Activated CD8-positive, alpha-beta memory T cell treated with anti-CD3 and anti-CD28 coated beads, Interleukin-2, amount 10 ng/mL, durations not matched to agents 7 days and 5 days (primary cell): ENCODE results near the gene MFSD6L. TPM values are rescaled to one million over a fixed set of nuclear protein-coding genes. Genes with fewer than 3 reads are reported as not detected.

Source experiments
- ATAC-seq: fragments of 150-1000 bp; cut with Tn5 transposase; one replicate; pipeline ENCODE4 v1.10.0; 2021; ENCODE audit warnings: moderate library complexity
- CTCF ChIA-PET: fragments of 350-600 bp; sonication (Branson Sonifier 250); formaldehyde crosslinking; loops from one replicate; lab custom pipeline; 2021; ENCODE audit warnings: antibody characterized with exemption; lab: Charles Lee
- DNase-seq: peaks from one replicate; pipeline ENCODE4 v3.0.0-alpha.2; 2020
- H3K27ac Mint-ChIP-seq: one replicate; pipeline ENCODE4 v1.8.0; 2021; ENCODE audit warnings: mild to moderate bottlenecking, mixed read lengths
- H3K27me3 Mint-ChIP-seq: one replicate; pipeline ENCODE4 v1.8.0; 2021; ENCODE audit warnings: mixed read lengths
- H3K36me3 Mint-ChIP-seq: one replicate; pipeline ENCODE4 v1.8.0; 2021; ENCODE audit warnings: mild to moderate bottlenecking, mixed read lengths
- H3K4me1 Mint-ChIP-seq: one replicate; pipeline ENCODE4 v1.8.0; 2021; ENCODE audit warnings: mixed read lengths
- H3K4me3 Mint-ChIP-seq: one replicate; pipeline ENCODE4 v1.8.0; 2021; ENCODE audit warnings: mild to moderate bottlenecking, moderate library complexity, mixed read lengths
- H3K9me3 Mint-ChIP-seq: one replicate; pipeline ENCODE4 v1.8.0; 2022; ENCODE audit warnings: low read depth, mixed read lengths
- total RNA-seq, 2 experiments: library from RNA; stranded (reverse); gene quantifications; one replicate each; pipeline ENCODE4 v1.2.3, GENCODE V29; 2021

Gene MFSD6L
- total RNA-seq, 2 experiments from 2014 or later, result 0.12 to 0.38 TPM

GRCh38 chr17:8762012-8762411 is 37.2 kb downstream of the MFSD6L start:
- H3K36me3 Mint-ChIP-seq, result no peaks in the 10 kb centered on the region
- H3K4me3 Mint-ChIP-seq, result no peak overlapping the region
- no peak for ATAC-seq
- CTCF ChIA-PET, result interaction anchor here (0.6 kb wide), 1 partner anchor 25 kb away, joined by 3 read pairs; no protein-coding TSS in a partner anchor
- H3K9me3 Mint-ChIP-seq, result no peaks in the 10 kb centered on the region
- H3K4me1 Mint-ChIP-seq, result no peaks in the 10 kb centered on the region
- no peak for DNase-seq
- H3K27me3 Mint-ChIP-seq, result peaks cover 12% of the 10 kb centered on the region
- H3K27ac Mint-ChIP-seq, result no peak overlapping the region

GRCh38 chr17:8758137-8758596 is 41.0 kb downstream of the MFSD6L start, which contains the start of gene SPDYE4:
Gene SPDYE4, minus strand, starts transcription at chr17:8758546. Its CDS starts 164 bp downstream, at chr17:8758382.
- ATAC-seq, result no peak
- Mint-ChIP-seq H3K27me3 (peaks cover 20% of the 10 kb centered on the region), H3K27ac (no peak within 1 kb of the TSS), H3K4me1 (no peaks in the 10 kb centered on the region), H3K36me3 (no peaks in the 10 kb centered on the region), H3K9me3 (no peaks in the 10 kb centered on the region), H3K4me3 (no peak within 1 kb of the TSS)
- no peak for DNase-seq
- CTCF ChIA-PET, result no interaction called here

GRCh38 chr17:8757189-8757588 is 42.0 kb downstream of the MFSD6L start:
- ATAC-seq (no peak), DNase-seq (no peak)
- no peaks in the 10 kb centered on the region for H3K4me1 Mint-ChIP-seq
- H3K9me3 Mint-ChIP-seq, result no peaks in the 10 kb centered on the region
- no peak overlapping the region for H3K27ac Mint-ChIP-seq
- no peaks in the 10 kb centered on the region for H3K36me3 Mint-ChIP-seq
- no peak overlapping the region for H3K4me3 Mint-ChIP-seq
- CTCF ChIA-PET, result interaction anchor here (1.8 to 2.0 kb wide), 2 partner anchors 29 to 241 kb away, joined by 5 to 7 read pairs; no protein-coding TSS in a partner anchor
- peaks cover 18% of the 10 kb centered on the region for H3K27me3 Mint-ChIP-seq

GRCh38 chr17:8755590-8756255 is 43.4 kb downstream of the MFSD6L start:
- CTCF ChIA-PET, result interaction anchor here (1.8 to 2.0 kb wide), 2 partner anchors 30 to 243 kb away, joined by 5 to 7 read pairs; no protein-coding TSS in a partner anchor
- Mint-ChIP-seq H3K27me3 (peaks cover 8% of the 10 kb centered on the region), H3K4me1 (no peaks in the 10 kb centered on the region), H3K36me3 (no peaks in the 10 kb centered on the region), H3K9me3 (no peaks in the 10 kb centered on the region), H3K4me3 (no peak overlapping the region), H3K27ac (no peak overlapping the region)
- DNase-seq (no peak), ATAC-seq (no peak)

- no peak overlapping the region for H3K4me3 Mint-ChIP-seq
- no peak overlapping the region for H3K27ac Mint-ChIP-seq
- ATAC-seq (no peak), DNase-seq (no peak)
- H3K27me3 Mint-ChIP-seq, result peaks cover 8% of the 10 kb centered on the region
- H3K4me1 Mint-ChIP-seq, result no peaks in the 10 kb centered on the region
- CTCF ChIA-PET, result interaction anchor here (1.1 to 1.2 kb wide), 3 partner anchors 9 to 30 kb away, joined by 3 to 4 read pairs (median 4); no protein-coding TSS in a partner anchor
- H3K36me3 Mint-ChIP-seq, result no peaks in the 10 kb centered on the region
- H3K9me3 Mint-ChIP-seq, result no peaks in the 10 kb centered on the region
Observed at GRCh38 chr17:8754890-8755289, 44.3 kb downstream of the MFSD6L start.

- Mint-ChIP-seq H3K4me1 (no peaks in the 10 kb centered on the region), H3K27ac (no peak overlapping the region), H3K4me3 (no peak overlapping the region), H3K9me3 (no peaks in the 10 kb centered on the region), H3K27me3 (peaks cover 8% of the 10 kb centered on the region), H3K36me3 (no peaks in the 10 kb centered on the region)
- ATAC-seq (peak; percentile 27), DNase-seq (no peak)
- CTCF ChIA-PET, result interaction anchor here (0.6 to 1.2 kb wide), 4 partner anchors 8 to 182 kb away, joined by 3 to 4 read pairs (median 4); no protein-coding TSS in a partner anchor
Observed at GRCh38 chr17:8753976-8754440, 45.2 kb downstream of the MFSD6L start.

GRCh38 chr17:8753136-8753975 is 45.8 kb downstream of the MFSD6L start:
- CTCF ChIA-PET, result interaction anchor here (1.1 to 1.3 kb wide), 2 partner anchors 139 to 343 kb away, joined by 3 read pairs; no protein-coding TSS in a partner anchor
- H3K36me3 Mint-ChIP-seq, result no peaks in the 10 kb centered on the region
- H3K4me1 Mint-ChIP-seq, result no peaks in the 10 kb centered on the region
- no peak overlapping the region for H3K27ac Mint-ChIP-seq
- H3K4me3 Mint-ChIP-seq, result no peak overlapping the region
- H3K9me3 Mint-ChIP-seq, result no peaks in the 10 kb centered on the region
- DNase-seq (no peak), ATAC-seq (no peak)
- peaks cover 10% of the 10 kb centered on the region for H3K27me3 Mint-ChIP-seq

- no peak for ATAC-seq
- Mint-ChIP-seq H3K27ac (no peak overlapping the region), H3K9me3 (no peaks in the 10 kb centered on the region), H3K27me3 (peaks cover 12% of the 10 kb centered on the region), H3K4me1 (peaks cover 2% of the 10 kb centered on the region), H3K4me3 (no peak overlapping the region), H3K36me3 (no peaks in the 10 kb centered on the region)
- no peak for DNase-seq
- CTCF ChIA-PET, result no interaction called here
Observed at GRCh38 chr17:8749616-8750015, 49.5 kb downstream of the MFSD6L start.

GRCh38 chr17:8747742-8748141 is 51.4 kb downstream of the MFSD6L start:
- CTCF ChIA-PET, result interaction anchor here (1.1 to 3.1 kb wide), 5 partner anchors 301 to 364 kb away, joined by 3 to 30 read pairs (median 4); no protein-coding TSS in a partner anchor
- H3K4me1 Mint-ChIP-seq, result peaks cover 6% of the 10 kb centered on the region
- no peaks in the 10 kb centered on the region for H3K9me3 Mint-ChIP-seq
- peak; percentile 19 for DNase-seq
- H3K27ac Mint-ChIP-seq, result no peak overlapping the region
- H3K4me3 Mint-ChIP-seq, result no peak overlapping the region
- peaks cover 10% of the 10 kb centered on the region for H3K27me3 Mint-ChIP-seq
- ATAC-seq, result no peak
- no peaks in the 10 kb centered on the region for H3K36me3 Mint-ChIP-seq

Other genes with a start within 250 kb of the MFSD6L start
- 10 to 100 TPM in 1 of 2 experiments, 1 to 10 TPM in 1; 8.1 to 30.4 TPM for gene MYH10, start 168.6 kb downstream of the MFSD6L start, total RNA-seq
- gene CCDC42, start 54.5 kb downstream of the MFSD6L start, total RNA-seq, result 1 to 10 TPM in 1 of 2 experiments, under 1 TPM in 1; 0.42 to 1.1 TPM
- gene SPDYE4, start 40.8 kb downstream of the MFSD6L start, total RNA-seq, result not detected
- gene PIK3R6, start 68.3 kb upstream of the MFSD6L start, total RNA-seq, result 1 to 10 TPM; 1.3 to 4.9 TPM
- 10 to 100 TPM; 48.9 to 51.2 TPM for gene PIK3R5, start 166.3 kb upstream of the MFSD6L start, total RNA-seq
- gene NTN1, start 222.1 kb upstream of the MFSD6L start, total RNA-seq, result under 1 TPM in 1 of 2 experiments, not detected in 1; 0.28 TPM